HepG2 (cell line): ENCODE results near the gene CTRL. TPM values are rescaled to one million over a fixed set of nuclear protein-coding genes. Genes with fewer than 3 reads are reported as not detected.

Experiments used
- BRF2 ChIP-seq: sonication (generic); formaldehyde crosslinking; IDR thresholded peaks from 2 replicates; pipeline ENCODE4 v1.8.1; 2022; ENCODE audit warnings: mild to moderate bottlenecking, missing genetic modification reagents
- FOSL2 ChIP-seq: sonication (generic); formaldehyde crosslinking; IDR thresholded peaks from 2 replicates; pipeline ENCODE4 v1.4.0; 2020; ENCODE audit warnings: missing genetic modification reagents
- HIVEP1 ChIP-seq: sonication (generic); formaldehyde crosslinking; IDR thresholded peaks from 2 replicates; pipeline ENCODE4 v1.4.0; 2020; ENCODE audit warnings: mild to moderate bottlenecking, missing genetic modification reagents
- KDM6A ChIP-seq: IDR thresholded peaks from 2 replicates; pipeline ENCODE4 v1.6.1; 2016; ENCODE audit warnings: low read depth
- PHF8 ChIP-seq: sonication (generic); formaldehyde crosslinking; IDR thresholded peaks from 2 replicates; pipeline ENCODE4 v1.5.0; 2020; ENCODE audit warnings: missing genetic modification reagents
- PRDM10 ChIP-seq: sonication (generic); formaldehyde crosslinking; IDR thresholded peaks from 2 replicates; pipeline ENCODE4 v1.4.0; 2020; ENCODE audit warnings: low read depth, missing genetic modification reagents
- TARDBP ChIP-seq: sonication (generic); formaldehyde crosslinking; IDR thresholded peaks from 2 replicates; pipeline ENCODE4 v1.8.0; 2022; ENCODE audit warnings: mild to moderate bottlenecking, missing genetic modification reagents
- TCF7 ChIP-seq: sonication (generic); IDR thresholded peaks from 2 replicates; pipeline ENCODE4 v1.6.1; 2016; ENCODE audit warnings: antibody characterized with exemption, low read depth
- ZC3H4 ChIP-seq: sonication (generic); formaldehyde crosslinking; IDR thresholded peaks from 2 replicates; pipeline ENCODE4 v1.4.0; 2020; ENCODE audit warnings: missing genetic modification reagents, borderline replicate concordance
- ZKSCAN8 ChIP-seq: IDR thresholded peaks from 2 replicates; pipeline ENCODE4 v1.6.1; 2016; ENCODE audit warnings: borderline replicate concordance, missing genetic modification reagents, missing compliant biosample characterization
- ZMYM2 ChIP-seq: sonication (generic); formaldehyde crosslinking; IDR thresholded peaks from 2 replicates; pipeline ENCODE4 v1.8.0; 2022; ENCODE audit warnings: mild to moderate bottlenecking, missing genetic modification reagents
- ZMYM3 ChIP-seq: sonication (generic); formaldehyde crosslinking; IDR thresholded peaks from 2 replicates; pipeline ENCODE4 v1.5.1; 2020; ENCODE audit warnings: mild to moderate bottlenecking, missing genetic modification reagents
- ZNF264 ChIP-seq: sonication (generic); formaldehyde crosslinking; IDR thresholded peaks from 2 replicates; pipeline ENCODE4 v1.4.0; 2020; ENCODE audit warnings: missing genetic modification reagents
- ZNF879 ChIP-seq: sonication (generic); formaldehyde crosslinking; IDR thresholded peaks from 2 replicates; pipeline ENCODE4 v1.8.1; 2023; ENCODE audit warnings: missing genetic modification reagents
- ZXDC ChIP-seq: sonication (generic); formaldehyde crosslinking; IDR thresholded peaks from 2 replicates; pipeline ENCODE4 v1.5.0; 2020; ENCODE audit warnings: mild to moderate bottlenecking, missing genetic modification reagents
- polyA plus RNA-seq, 8 experiments: library from polyadenylated mRNA; depleted of rRNA in 3 of 8; stranded (reverse) in 7 of 8; unstranded in 1 of 8; fragments of >200 nt; fragmentation: Illumina TruSeq in 4 of 8; extraction: Trizol in 4 of 8; gene quantifications; 2 replicates each; pipeline versions ENCODE4 v1.2.1 to v1.2.3, GENCODE V29; 2011 to 2016; ENCODE audit warnings: low read depth in 4 of 8, missing spikeins in 1 of 8, mixed read lengths in 1 of 8; ENCODE audit not compliant: insufficient read depth in 1 of 8
- total RNA-seq, 5 experiments: library from RNA; depleted of rRNA; stranded (reverse); fragments of >200 nt; fragmentation: Illumina TruSeq; extraction: Trizol; gene quantifications; 2 replicates each; pipeline ENCODE4 v1.2.3, GENCODE V29; 2016; ENCODE audit warnings: low read depth in 1 of 5
- TF ChIP-seq, protein P1 (sequence below): sonication (generic); formaldehyde crosslinking; IDR thresholded peaks from 2 replicates; pipeline ENCODE4 v1.4.0; 2020; ENCODE audit warnings: missing genetic modification reagents, borderline replicate concordance
- TF ChIP-seq, protein P2 (sequence below): sonication (generic); formaldehyde crosslinking; IDR thresholded peaks from 2 replicates; pipeline ENCODE4 v1.4.0; 2020; ENCODE audit warnings: missing genetic modification reagents

CTRL gene
- total and polyA plus RNA-seq, 2 of the 13 experiments (the other 11 are each of a cell fraction or from before 2014, with no cell fraction given): 1.9 to 2.7 TPM

DNA sequence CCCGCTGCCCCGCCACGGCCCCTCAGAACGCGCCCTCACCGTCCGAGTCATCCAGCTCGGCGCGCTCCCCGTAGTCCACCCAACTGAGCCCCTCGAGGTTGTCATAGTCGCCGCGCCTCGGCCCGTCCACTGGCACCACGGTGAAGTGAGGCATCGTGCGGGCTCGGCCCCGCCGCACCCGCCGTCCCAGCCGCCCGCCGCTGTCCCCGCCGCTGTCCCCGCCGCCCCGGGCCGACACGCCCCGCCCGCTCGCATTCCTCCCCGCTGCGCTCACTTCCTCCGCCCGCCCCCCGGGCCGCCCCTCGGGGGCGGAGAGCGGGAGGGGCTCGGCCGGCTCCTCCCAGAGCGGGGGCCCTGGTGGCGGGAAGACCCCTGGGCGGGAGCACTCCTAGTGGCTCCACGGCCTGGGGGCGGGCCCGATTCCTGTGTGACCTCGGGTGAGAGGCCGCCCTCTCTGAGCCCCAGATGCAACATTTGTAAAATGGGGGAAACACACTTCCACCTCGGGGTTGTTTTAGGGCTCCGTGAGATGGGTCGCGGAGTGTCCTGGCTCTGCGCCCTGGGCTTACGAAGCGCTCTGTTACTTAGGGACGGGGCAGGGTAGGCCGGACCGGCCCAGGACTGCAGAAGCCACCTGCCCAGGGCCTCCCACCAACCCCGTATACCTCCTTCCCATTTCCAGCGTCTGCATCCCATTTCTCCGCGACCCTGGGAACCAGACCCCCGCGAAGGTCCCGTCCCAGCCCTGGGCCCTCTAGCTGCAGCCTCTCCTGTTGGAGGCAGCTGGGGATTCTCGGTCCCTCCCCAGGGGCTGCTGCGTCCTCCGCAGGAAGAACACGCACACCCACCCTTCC lies 37.0 kb upstream of the CTRL start, which contains the start of gene SLC12A4 (continued):
- TF ChIP-seq ZXDC (CRISPR knock-in tag) (peak; percentile 79; the same call in 1 of the 2 replicates), TCF7 (no peak), FOSL2 (peak; percentile 76), PRDM10 (CRISPR knock-in tag) (no peak), HIVEP1 (CRISPR knock-in tag) (peak; percentile 96), ZNF264 (CRISPR knock-in tag) (no peak; the same call in 1 of the 2 replicates), TARDBP (CRISPR knock-in tag) (peak; percentile 98), ZMYM2 (CRISPR knock-in tag) (peak; percentile 88), PHF8 (peak; percentile 65), ZKSCAN8 (peak; percentile 61; the same call in 1 of the 2 replicates), ZC3H4 (no peak), KDM6A (CRISPR knock-in tag) (0 out of 2 replicates have a peak, but pooled peaks have one; percentile 17), ZNF879 (CRISPR knock-in tag) (peak; percentile 35; the same call in 1 of the 2 replicates), BRF2 (CRISPR knock-in tag) (peak; percentile 90; the same call in 1 of the 2 replicates), ZMYM3 (CRISPR knock-in tag) (peak; percentile 100)
- TF ChIP-seq, protein P1, sequence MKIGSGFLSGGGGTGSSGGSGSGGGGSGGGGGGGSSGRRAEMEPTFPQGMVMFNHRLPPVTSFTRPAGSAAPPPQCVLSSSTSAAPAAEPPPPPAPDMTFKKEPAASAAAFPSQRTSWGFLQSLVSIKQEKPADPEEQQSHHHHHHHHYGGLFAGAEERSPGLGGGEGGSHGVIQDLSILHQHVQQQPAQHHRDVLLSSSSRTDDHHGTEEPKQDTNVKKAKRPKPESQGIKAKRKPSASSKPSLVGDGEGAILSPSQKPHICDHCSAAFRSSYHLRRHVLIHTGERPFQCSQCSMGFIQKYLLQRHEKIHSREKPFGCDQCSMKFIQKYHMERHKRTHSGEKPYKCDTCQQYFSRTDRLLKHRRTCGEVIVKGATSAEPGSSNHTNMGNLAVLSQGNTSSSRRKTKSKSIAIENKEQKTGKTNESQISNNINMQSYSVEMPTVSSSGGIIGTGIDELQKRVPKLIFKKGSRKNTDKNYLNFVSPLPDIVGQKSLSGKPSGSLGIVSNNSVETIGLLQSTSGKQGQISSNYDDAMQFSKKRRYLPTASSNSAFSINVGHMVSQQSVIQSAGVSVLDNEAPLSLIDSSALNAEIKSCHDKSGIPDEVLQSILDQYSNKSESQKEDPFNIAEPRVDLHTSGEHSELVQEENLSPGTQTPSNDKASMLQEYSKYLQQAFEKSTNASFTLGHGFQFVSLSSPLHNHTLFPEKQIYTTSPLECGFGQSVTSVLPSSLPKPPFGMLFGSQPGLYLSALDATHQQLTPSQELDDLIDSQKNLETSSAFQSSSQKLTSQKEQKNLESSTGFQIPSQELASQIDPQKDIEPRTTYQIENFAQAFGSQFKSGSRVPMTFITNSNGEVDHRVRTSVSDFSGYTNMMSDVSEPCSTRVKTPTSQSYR (CRISPR knock-in tag): 0 out of 2 replicates have a peak, but pooled peaks have one; percentile 8
- TF ChIP-seq, protein P2, sequence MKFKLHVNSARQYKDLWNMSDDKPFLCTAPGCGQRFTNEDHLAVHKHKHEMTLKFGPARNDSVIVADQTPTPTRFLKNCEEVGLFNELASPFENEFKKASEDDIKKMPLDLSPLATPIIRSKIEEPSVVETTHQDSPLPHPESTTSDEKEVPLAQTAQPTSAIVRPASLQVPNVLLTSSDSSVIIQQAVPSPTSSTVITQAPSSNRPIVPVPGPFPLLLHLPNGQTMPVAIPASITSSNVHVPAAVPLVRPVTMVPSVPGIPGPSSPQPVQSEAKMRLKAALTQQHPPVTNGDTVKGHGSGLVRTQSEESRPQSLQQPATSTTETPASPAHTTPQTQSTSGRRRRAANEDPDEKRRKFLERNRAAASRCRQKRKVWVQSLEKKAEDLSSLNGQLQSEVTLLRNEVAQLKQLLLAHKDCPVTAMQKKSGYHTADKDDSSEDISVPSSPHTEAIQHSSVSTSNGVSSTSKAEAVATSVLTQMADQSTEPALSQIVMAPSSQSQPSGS (CRISPR knock-in tag): peak; percentile 95
